Neural cell (in vitro differentiated cells): ENCODE measurements around the gene RAD50. TPM values are rescaled to one million over a fixed set of nuclear protein-coding genes. Genes with fewer than 3 reads are reported as not detected.

Experiments
- H2AFZ ChIP-seq: fragments of 200-600, 300-800 bp; sonication (generic), shearing (Covaris generic); 2 replicates; pipeline ENCODE4 v1.6.0; 2014; ENCODE audit warnings: low read depth, mild to moderate bottlenecking, antibody characterized with exemption, low read length, moderate library complexity
- H3F3A ChIP-seq: fragments of 200-600 bp; shearing (Covaris generic); 2 replicates; pipeline ENCODE4 v1.6.1; 2016; ENCODE audit warnings: mild to moderate bottlenecking, moderate library complexity, mixed read lengths, antibody characterized with exemption, low read length; ENCODE audit not compliant: insufficient read depth, poor library complexity, severe bottlenecking
- H3K27ac ChIP-seq: fragments of 200-600, 300-800 bp; sonication (generic), shearing (Covaris generic); 2 replicates; pipeline ENCODE4 v1.5.1; 2014; ENCODE audit warnings: mild to moderate bottlenecking, low read length, moderate library complexity
- H3K27me3 ChIP-seq: fragments of 300-800, 200-600 bp; sonication (generic), shearing (Covaris generic); 2 replicates; pipeline ENCODE4 v1.6.0; 2014; ENCODE audit warnings: mild to moderate bottlenecking, low read depth, low read length, moderate library complexity; ENCODE audit not compliant: insufficient read depth
- H3K36me3 ChIP-seq: fragments of 300-800, 200-600 bp; sonication (generic), shearing (Covaris generic); 2 replicates; pipeline ENCODE4 v1.5.1; 2014; ENCODE audit warnings: mild to moderate bottlenecking, antibody characterized with exemption, low read length, moderate library complexity; ENCODE audit not compliant: insufficient read depth
- H3K4me2 ChIP-seq: fragments of 300-800, 200-600 bp; sonication (generic), shearing (Covaris generic); 2 replicates; pipeline ENCODE4 v1.6.0; 2014; ENCODE audit warnings: mild to moderate bottlenecking, low read length
- H3K4me3 ChIP-seq: fragments of 300-800, 200-600 bp; sonication (generic), shearing (Covaris generic); 2 replicates; pipeline ENCODE4 v1.5.1; 2014; ENCODE audit warnings: mild to moderate bottlenecking, low read length, moderate library complexity
- H3K79me2 ChIP-seq: fragments of 200-600 bp; shearing (Covaris generic); replicated peaks from 2 replicates; pipeline ENCODE4 v1.6.0; 2014; ENCODE audit warnings: mild to moderate bottlenecking, low read length, moderate library complexity; ENCODE audit not compliant: insufficient read depth
- H3K9ac ChIP-seq: fragments of 300-800, 200-600 bp; sonication (generic), shearing (Covaris generic); 2 replicates; pipeline ENCODE4 v1.6.1; 2016; ENCODE audit warnings: mild to moderate bottlenecking, low read length, mixed read lengths
- H3K9me2 ChIP-seq: fragments of 200-600 bp; shearing (Covaris generic); 2 replicates; pipeline ENCODE4 v1.6.1; 2016; ENCODE audit warnings: mild to moderate bottlenecking, low read length, mixed read lengths; ENCODE audit not compliant: insufficient read depth
- H3K9me3 ChIP-seq: fragments of 200-600, 300-800 bp; sonication (generic), shearing (Covaris generic); 2 replicates; pipeline ENCODE4 v1.6.1; 2016; ENCODE audit warnings: mild to moderate bottlenecking, mixed run types, low read length, moderate library complexity, mixed read lengths
- H4K20me1 ChIP-seq: fragments of 200-600 bp; shearing (Covaris generic); 2 replicates; pipeline ENCODE4 v1.6.1; 2016; ENCODE audit warnings: mild to moderate bottlenecking, mixed run types; ENCODE audit not compliant: insufficient read depth
- EP300 ChIP-seq: fragments of 450-650 bp; conservative IDR thresholded peaks from 2 replicates; pipeline ENCODE4 v1.6.1; 2014; ENCODE audit warnings: antibody characterized with exemption, mild to moderate bottlenecking, moderate library complexity; ENCODE audit not compliant: poor library complexity, severe bottlenecking
- EZH2 ChIP-seq: fragments of 200-600, 300-800 bp; shearing (Covaris generic), sonication (generic); IDR thresholded peaks from 2 replicates; pipeline ENCODE4 v1.6.1; 2014; ENCODE audit warnings: antibody characterized with exemption, low read length, borderline replicate concordance, mild to moderate bottlenecking; ENCODE audit not compliant: insufficient read depth, poor library complexity, severe bottlenecking
- MXI1 ChIP-seq: fragments of 450-650 bp; conservative IDR thresholded peaks from 2 replicates; pipeline ENCODE4 v1.6.1; 2014; ENCODE audit warnings: antibody characterized with exemption, mild to moderate bottlenecking; ENCODE audit not compliant: poor library complexity, severe bottlenecking
- POLR2AphosphoS5 ChIP-seq: IDR thresholded peaks from 2 replicates; pipeline ENCODE4 v1.6.1; 2012
- RAD21 ChIP-seq: fragments of 450-650 bp; conservative IDR thresholded peaks from 2 replicates; pipeline ENCODE4 v1.6.1; 2014; ENCODE audit warnings: antibody characterized with exemption, mild to moderate bottlenecking, moderate library complexity
- SMC3 ChIP-seq: fragments of 450-650 bp; conservative IDR thresholded peaks from 2 replicates; pipeline ENCODE4 v1.6.1; 2014; ENCODE audit warnings: antibody characterized with exemption, mild to moderate bottlenecking, moderate library complexity; ENCODE audit not compliant: poor library complexity
- TAF1 ChIP-seq: IDR thresholded peaks from 2 replicates; pipeline ENCODE4 v1.6.1; 2012; ENCODE audit warnings: low read depth
- polyA plus RNA-seq: library from polyadenylated mRNA; depleted of rRNA; stranded (reverse); fragments of >200 nt; gene quantifications from 2 replicates; pipeline ENCODE4 v1.2.3, GENCODE V29; 2014
- TF ChIP-seq, protein P1 (sequence below): IDR thresholded peaks from 2 replicates; pipeline ENCODE4 v1.6.1; 2012; ENCODE audit warnings: borderline replicate concordance
- TF ChIP-seq, protein P2 (sequence below): fragments of 450-650 bp; IDR thresholded peaks from 2 replicates; pipeline ENCODE4 v1.5.1; 2014; ENCODE audit warnings: antibody characterized with exemption, mild to moderate bottlenecking, moderate library complexity; ENCODE audit not compliant: poor library complexity, severe bottlenecking

Gene RAD50
- polyA plus RNA-seq, 1 donor from 2014 or later: 6.7 TPM

DNA sequence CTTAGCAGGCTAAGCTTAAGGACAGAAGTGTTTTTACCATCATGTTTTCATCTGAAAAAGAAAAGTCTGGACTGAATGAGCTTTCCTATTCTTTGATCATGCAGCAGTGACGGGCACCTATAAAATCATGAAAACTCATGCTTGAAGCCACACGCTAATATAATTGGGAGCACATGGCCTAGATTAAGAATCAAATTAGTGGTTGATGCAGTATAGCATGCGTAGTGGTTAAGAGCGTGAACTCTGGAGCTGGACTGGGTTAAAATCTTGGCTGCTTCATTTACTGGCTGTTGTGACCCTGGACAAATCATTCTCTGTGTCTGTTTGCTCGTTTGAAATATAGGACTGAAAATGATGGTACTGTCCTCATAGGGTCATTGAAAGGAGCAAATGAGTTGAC, 51.3 kb downstream of the RAD50 start:
- Histone ChIP-seq H3K27me3 (no peaks in the 10 kb centered on the region), H3K9ac (no peak overlapping the region), H3K36me3 (no peaks in the 10 kb centered on the region), H3F3A (no peaks in the 10 kb centered on the region), H3K4me3 (no peak overlapping the region), H3K27ac (no peak overlapping the region), H3K9me2 (no peaks in the 10 kb centered on the region), H2AFZ (no peak overlapping the region), H4K20me1 (no peaks in the 10 kb centered on the region), H3K79me2 (no peaks in the 10 kb centered on the region), H3K4me2 (no peak overlapping the region), H3K9me3 (no peaks in the 10 kb centered on the region)
- TF ChIP-seq EZH2 (no peak), SMC3 (no peak), POLR2AphosphoS5 (no peak), RAD21 (no peak), EP300 (no peak), MXI1 (no peak), TAF1 (no peak)
- TF ChIP-seq, protein P1, sequence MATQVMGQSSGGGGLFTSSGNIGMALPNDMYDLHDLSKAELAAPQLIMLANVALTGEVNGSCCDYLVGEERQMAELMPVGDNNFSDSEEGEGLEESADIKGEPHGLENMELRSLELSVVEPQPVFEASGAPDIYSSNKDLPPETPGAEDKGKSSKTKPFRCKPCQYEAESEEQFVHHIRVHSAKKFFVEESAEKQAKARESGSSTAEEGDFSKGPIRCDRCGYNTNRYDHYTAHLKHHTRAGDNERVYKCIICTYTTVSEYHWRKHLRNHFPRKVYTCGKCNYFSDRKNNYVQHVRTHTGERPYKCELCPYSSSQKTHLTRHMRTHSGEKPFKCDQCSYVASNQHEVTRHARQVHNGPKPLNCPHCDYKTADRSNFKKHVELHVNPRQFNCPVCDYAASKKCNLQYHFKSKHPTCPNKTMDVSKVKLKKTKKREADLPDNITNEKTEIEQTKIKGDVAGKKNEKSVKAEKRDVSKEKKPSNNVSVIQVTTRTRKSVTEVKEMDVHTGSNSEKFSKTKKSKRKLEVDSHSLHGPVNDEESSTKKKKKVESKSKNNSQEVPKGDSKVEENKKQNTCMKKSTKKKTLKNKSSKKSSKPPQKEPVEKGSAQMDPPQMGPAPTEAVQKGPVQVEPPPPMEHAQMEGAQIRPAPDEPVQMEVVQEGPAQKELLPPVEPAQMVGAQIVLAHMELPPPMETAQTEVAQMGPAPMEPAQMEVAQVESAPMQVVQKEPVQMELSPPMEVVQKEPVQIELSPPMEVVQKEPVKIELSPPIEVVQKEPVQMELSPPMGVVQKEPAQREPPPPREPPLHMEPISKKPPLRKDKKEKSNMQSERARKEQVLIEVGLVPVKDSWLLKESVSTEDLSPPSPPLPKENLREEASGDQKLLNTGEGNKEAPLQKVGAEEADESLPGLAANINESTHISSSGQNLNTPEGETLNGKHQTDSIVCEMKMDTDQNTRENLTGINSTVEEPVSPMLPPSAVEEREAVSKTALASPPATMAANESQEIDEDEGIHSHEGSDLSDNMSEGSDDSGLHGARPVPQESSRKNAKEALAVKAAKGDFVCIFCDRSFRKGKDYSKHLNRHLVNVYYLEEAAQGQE: no peak
- TF ChIP-seq, protein P2, sequence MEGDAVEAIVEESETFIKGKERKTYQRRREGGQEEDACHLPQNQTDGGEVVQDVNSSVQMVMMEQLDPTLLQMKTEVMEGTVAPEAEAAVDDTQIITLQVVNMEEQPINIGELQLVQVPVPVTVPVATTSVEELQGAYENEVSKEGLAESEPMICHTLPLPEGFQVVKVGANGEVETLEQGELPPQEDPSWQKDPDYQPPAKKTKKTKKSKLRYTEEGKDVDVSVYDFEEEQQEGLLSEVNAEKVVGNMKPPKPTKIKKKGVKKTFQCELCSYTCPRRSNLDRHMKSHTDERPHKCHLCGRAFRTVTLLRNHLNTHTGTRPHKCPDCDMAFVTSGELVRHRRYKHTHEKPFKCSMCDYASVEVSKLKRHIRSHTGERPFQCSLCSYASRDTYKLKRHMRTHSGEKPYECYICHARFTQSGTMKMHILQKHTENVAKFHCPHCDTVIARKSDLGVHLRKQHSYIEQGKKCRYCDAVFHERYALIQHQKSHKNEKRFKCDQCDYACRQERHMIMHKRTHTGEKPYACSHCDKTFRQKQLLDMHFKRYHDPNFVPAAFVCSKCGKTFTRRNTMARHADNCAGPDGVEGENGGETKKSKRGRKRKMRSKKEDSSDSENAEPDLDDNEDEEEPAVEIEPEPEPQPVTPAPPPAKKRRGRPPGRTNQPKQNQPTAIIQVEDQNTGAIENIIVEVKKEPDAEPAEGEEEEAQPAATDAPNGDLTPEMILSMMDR: no peak

- no peak overlapping the region for H2AFZ ChIP-seq
- H3K9me3 ChIP-seq: no peaks in the 10 kb centered on the region
- no peaks in the 10 kb centered on the region for H3K79me2 ChIP-seq
- H3K4me3 ChIP-seq: no peak overlapping the region
- no peaks in the 10 kb centered on the region for H3F3A ChIP-seq
- no peaks in the 10 kb centered on the region for H3K9me2 ChIP-seq
- no peaks in the 10 kb centered on the region for H3K27me3 ChIP-seq
- no peak overlapping the region for H3K9ac ChIP-seq
- no peaks in the 10 kb centered on the region for H3K36me3 ChIP-seq
- no peaks in the 10 kb centered on the region for H4K20me1 ChIP-seq
- TF ChIP-seq EP300: no peak
- TF ChIP-seq, protein P1: no peak
- TF ChIP-seq, protein P2: no peak
- TF ChIP-seq MXI1: no peak
- TF ChIP-seq RAD21: no peak
- no peak for TF ChIP-seq SMC3
- TF ChIP-seq POLR2AphosphoS5: no peak
- TF ChIP-seq TAF1: no peak
- TF ChIP-seq EZH2: no peak
- H3K27ac ChIP-seq: no peak overlapping the region
- H3K4me2 ChIP-seq: no peak overlapping the region
Observed at GRCh38 chr5:132611965-132612364, 55.2 kb downstream of the RAD50 start.
